Activated CD8-positive, alpha-beta T cell treated with anti-CD3 and anti-CD28 coated beads, Interleukin-2, amount 10 ng/mL, durations not matched to agents 7 days and 5 days (primary cell): Measurements from ENCODE around the gene IFT20. TPM values are rescaled to one million over a fixed set of nuclear protein-coding genes. Genes with fewer than 3 reads are reported as not detected.
"Not testable (repeated sequence)": the region's sequence is repeated elsewhere in the genome, so short reads cannot be mapped to it uniquely, and the experiment has no call there.

Experiments
- ATAC-seq: fragments of 150-1000 bp; cut with Tn5 transposase; one replicate; pipeline ENCODE4 v1.10.0; 2021; ENCODE audit warnings: moderate library complexity
- CTCF ChIA-PET: fragments of 350-600 bp; sonication (Branson Sonifier 250); formaldehyde crosslinking; loops from one replicate; lab custom pipeline; 2021; ENCODE audit warnings: antibody characterized with exemption; lab: Charles Lee
- POLR2A ChIA-PET: fragments of 350-600 bp; sonication (Branson Sonifier 250); formaldehyde crosslinking; loops from one replicate; lab custom pipeline; 2021; ENCODE audit warnings: antibody characterized with exemption; lab: Charles Lee
- DNase-seq: peaks from one replicate; pipeline ENCODE4 v3.0.0-alpha.2; 2020
- H3K27ac Mint-ChIP-seq: one replicate; pipeline ENCODE4 v1.8.0; 2021; ENCODE audit warnings: mild to moderate bottlenecking, mixed read lengths
- H3K27me3 Mint-ChIP-seq: one replicate; pipeline ENCODE4 v1.8.0; 2021; ENCODE audit warnings: low read depth, mixed read lengths
- H3K36me3 Mint-ChIP-seq: one replicate; pipeline ENCODE4 v1.8.0; 2021; ENCODE audit warnings: low read depth, mixed read lengths
- H3K4me1 Mint-ChIP-seq: one replicate; pipeline ENCODE4 v1.8.0; 2021; ENCODE audit warnings: low read depth, mixed read lengths
- H3K4me3 Mint-ChIP-seq: one replicate; pipeline ENCODE4 v1.8.0; 2021; ENCODE audit warnings: mild to moderate bottlenecking, mixed read lengths
- H3K9me3 Mint-ChIP-seq: one replicate; pipeline ENCODE4 v1.8.0; 2022; ENCODE audit warnings: mixed read lengths; ENCODE audit not compliant: insufficient read depth
- microRNA-seq: library from miRNA; unstranded; fragments of <30 nt; microRNA quantifications from one replicate; pipeline ENCODE4 v1.2.0, GENCODE V29; 2022
- total RNA-seq, 2 experiments: library from RNA; stranded (reverse); gene quantifications; one replicate each; pipeline ENCODE4 v1.2.3, GENCODE V29; 2021

Gene IFT20
- total RNA-seq, 2 experiments from 2014 or later = 20.7 to 22.7 TPM

GRCh38 chr17:28295677-28296578 lies 39.3 kb downstream of the IFT20 start:
- no peak for ATAC-seq
- CTCF ChIA-PET = no interaction called here
- H3K4me1 Mint-ChIP-seq = no peaks in the 10 kb centered on the region
- H3K36me3 Mint-ChIP-seq = no peaks in the 10 kb centered on the region
- POLR2A ChIA-PET = no interaction called here
- no peak overlapping the region for H3K4me3 Mint-ChIP-seq
- H3K27me3 Mint-ChIP-seq = peaks cover 19% of the 10 kb centered on the region
- no peak for DNase-seq
- no peaks in the 10 kb centered on the region for H3K9me3 Mint-ChIP-seq
- H3K27ac Mint-ChIP-seq = no peak overlapping the region

- H3K27ac Mint-ChIP-seq = no peak overlapping the region
Observed at GRCh38 chr17:28293994-28294393, 41.3 kb downstream of the IFT20 start.

GRCh38 chr17:28292878-28293277 lies 42.4 kb downstream of the IFT20 start:
- H3K27me3 Mint-ChIP-seq = peaks cover 19% of the 10 kb centered on the region
- H3K4me1 Mint-ChIP-seq, H3K27ac Mint-ChIP-seq, ATAC-seq, CTCF ChIA-PET, H3K9me3 Mint-ChIP-seq, POLR2A ChIA-PET, DNase-seq, H3K36me3 Mint-ChIP-seq, H3K4me3 Mint-ChIP-seq: not testable (repeated sequence)

More at GRCh38 chr17:28293994-28294393, 41.3 kb downstream of the IFT20 start:
- POLR2A ChIA-PET = no interaction called here
- no peaks in the 10 kb centered on the region for H3K4me1 Mint-ChIP-seq
- DNase-seq = no peak
- CTCF ChIA-PET = no interaction called here
- no peak overlapping the region for H3K4me3 Mint-ChIP-seq
- H3K27me3 Mint-ChIP-seq = peaks cover 19% of the 10 kb centered on the region
- no peak for ATAC-seq
- no peaks in the 10 kb centered on the region for H3K36me3 Mint-ChIP-seq
- H3K9me3 Mint-ChIP-seq = no peaks in the 10 kb centered on the region

- no peak overlapping the region for H3K4me3 Mint-ChIP-seq
- CTCF ChIA-PET = no interaction called here
- no peak overlapping the region for H3K27ac Mint-ChIP-seq
- H3K36me3 Mint-ChIP-seq = no peaks in the 10 kb centered on the region
- no peak for DNase-seq
- no peaks in the 10 kb centered on the region for H3K9me3 Mint-ChIP-seq
- POLR2A ChIA-PET = no interaction called here
- H3K27me3 Mint-ChIP-seq = peaks cover 17% of the 10 kb centered on the region
- no peaks in the 10 kb centered on the region for H3K4me1 Mint-ChIP-seq
- ATAC-seq = no peak
Observed at GRCh38 chr17:28291780-28292330, 43.4 kb downstream of the IFT20 start.

GRCh38 chr17:28290703-28291102 lies 44.6 kb downstream of the IFT20 start:
- Mint-ChIP-seq H3K27ac (no peak overlapping the region), H3K27me3 (peaks cover 17% of the 10 kb centered on the region), H3K4me1 (no peaks in the 10 kb centered on the region), H3K36me3 (no peaks in the 10 kb centered on the region), H3K9me3 (no peaks in the 10 kb centered on the region), H3K4me3 (no peak overlapping the region)
- ATAC-seq (no peak), DNase-seq (no peak)
- CTCF ChIA-PET = interaction anchor here (0.8 kb wide), 1 partner anchor 9 kb away, joined by 3 read pairs; no protein-coding TSS in a partner anchor
- POLR2A ChIA-PET = no interaction called here

- Mint-ChIP-seq H3K4me3 (no peak overlapping the region), H3K27ac (no peak overlapping the region), H3K9me3 (no peaks in the 10 kb centered on the region), H3K4me1 (no peaks in the 10 kb centered on the region), H3K27me3 (peaks cover 15% of the 10 kb centered on the region), H3K36me3 (no peaks in the 10 kb centered on the region)
- ChIA-PET POLR2A (no interaction called here), CTCF (no interaction called here)
- DNase-seq (no peak), ATAC-seq (no peak)
Observed at GRCh38 chr17:28285965-28286364, 49.3 kb downstream of the IFT20 start.

- H3K27me3 Mint-ChIP-seq = peaks cover 32% of the 10 kb centered on the region
- H3K4me1 Mint-ChIP-seq = peaks cover 11% of the 10 kb centered on the region
Observed at GRCh38 chr17:28282596-28282995, 52.7 kb downstream of the IFT20 start.

GRCh38 chr17:28280826-28281225 lies 54.4 kb downstream of the IFT20 start:
- ChIA-PET CTCF (interaction anchor here (1.0 kb wide), 1 partner anchor 10 kb away, joined by 3 read pairs; no protein-coding TSS in a partner anchor), POLR2A (no interaction called here)
- no peaks in the 10 kb centered on the region for H3K36me3 Mint-ChIP-seq
- no peaks in the 10 kb centered on the region for H3K9me3 Mint-ChIP-seq
- no peak overlapping the region for H3K4me3 Mint-ChIP-seq
- H3K27ac Mint-ChIP-seq = no peak overlapping the region
- peaks cover 39% of the 10 kb centered on the region for H3K27me3 Mint-ChIP-seq
- no peak for DNase-seq
- H3K4me1 Mint-ChIP-seq = peaks cover 11% of the 10 kb centered on the region
- no peak for ATAC-seq

More at GRCh38 chr17:28282596-28282995, 52.7 kb downstream of the IFT20 start:
- CTCF ChIA-PET = no interaction called here
- Mint-ChIP-seq H3K9me3 (no peaks in the 10 kb centered on the region), H3K4me3 (no peak overlapping the region), H3K36me3 (no peaks in the 10 kb centered on the region), H3K27ac (no peak overlapping the region)
- DNase-seq (no peak), ATAC-seq (no peak)
- POLR2A ChIA-PET = no interaction called here

GRCh38 chr17:28279411-28279810 lies 55.9 kb downstream of the IFT20 start:
- no peak for ATAC-seq
- Mint-ChIP-seq H3K4me1 (peaks cover 11% of the 10 kb centered on the region), H3K27me3 (peaks cover 50% of the 10 kb centered on the region), H3K9me3 (no peaks in the 10 kb centered on the region), H3K27ac (no peak overlapping the region), H3K36me3 (no peaks in the 10 kb centered on the region), H3K4me3 (no peak overlapping the region)
- ChIA-PET CTCF (no interaction called here), POLR2A (interaction anchor here (0.6 kb wide), 1 partner anchor 270 kb away, joined by 4 read pairs; no protein-coding TSS in a partner anchor)
- DNase-seq = no peak

Small RNAs within 50 kb of the gene (microRNA-seq; reads per million reads assigned to microRNA genes)
- not detected for gene MIR4723

Other genes with a start within 250 kb of the IFT20 start
- gene TMEM97, start 16.3 kb downstream of the IFT20 start, total RNA-seq = 10 to 100 TPM; 31.2 to 32.0 TPM
- 10 to 100 TPM; 16.3 to 19.7 TPM for gene TNFAIP1, start 289 bp upstream of the IFT20 start, total RNA-seq
- gene POLDIP2, start 22.1 kb upstream of the IFT20 start, total RNA-seq = 10 to 100 TPM; 68.1 to 73.9 TPM
- gene SEBOX, start 29.7 kb upstream of the IFT20 start, total RNA-seq = not detected
- not detected for gene VTN, start 34.8 kb upstream of the IFT20 start, total RNA-seq
- 10 to 100 TPM; 16.2 to 20.0 TPM for gene SARM1, start 36.2 kb upstream of the IFT20 start, total RNA-seq
- 1 to 10 TPM; 2.7 to 3.1 TPM for gene SLC46A1, start 70.7 kb upstream of the IFT20 start, total RNA-seq
- not detected for gene SLC13A2, start 138.2 kb upstream of the IFT20 start, total RNA-seq
- gene FOXN1, start 170.9 kb upstream of the IFT20 start, total RNA-seq = not detected
- 10 to 100 TPM; 41.6 to 48.1 TPM for gene UNC119, start 217.2 kb upstream of the IFT20 start, total RNA-seq
- gene PIGS, start 236.1 kb upstream of the IFT20 start, total RNA-seq = 10 to 100 TPM; 60.0 to 61.1 TPM
- 10 to 100 TPM; 97.3 to 99.7 TPM for gene ALDOC, start 241.4 kb upstream of the IFT20 start, total RNA-seq